A549 (cell line): ENCODE measurements around the gene DNAH1.

Experiments
- EHMT2 ChIP-seq: fragments of 200-600 bp; sonication (generic); IDR thresholded peaks from 2 replicates; pipeline ENCODE4 v1.6.1; 2016; ENCODE audit warnings: antibody characterized with exemption, low read depth, mild to moderate bottlenecking, moderate library complexity
- HDAC2 ChIP-seq: fragments of 200-600 bp; sonication (generic); IDR thresholded peaks from 2 replicates; pipeline ENCODE4 v1.6.1; 2016
- POLR2A ChIP-seq: IDR thresholded peaks from 2 replicates; pipeline ENCODE4 v1.6.1; 2012; ENCODE audit warnings: mild to moderate bottlenecking, low read length
- TF ChIP-seq, protein P1 (sequence below): fragments of >200 bp; sonication (Bioruptor Twin); formaldehyde crosslinking; IDR thresholded peaks from 3 replicates; pipeline ENCODE4 v1.5.1; 2016

DNA sequence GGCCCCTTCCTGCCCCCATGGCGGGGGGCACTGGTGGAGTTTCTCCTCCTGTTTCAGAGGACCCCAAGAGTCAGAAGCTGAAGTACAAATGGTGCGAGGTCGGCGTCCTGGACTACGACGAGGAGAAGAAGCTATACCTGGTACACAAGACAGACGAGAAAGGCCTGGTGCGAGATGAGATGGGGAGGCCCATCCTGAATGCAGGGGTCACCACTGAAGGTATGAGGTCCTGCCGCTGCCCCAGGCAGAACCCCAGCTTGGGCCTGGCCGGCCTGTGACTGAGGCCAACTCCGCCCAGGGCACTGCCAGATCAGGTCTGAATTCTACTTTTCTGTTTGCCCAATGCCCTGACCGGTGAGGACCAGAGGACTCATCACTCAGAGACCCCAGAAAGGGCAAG is 15.0 kb downstream of the DNAH1 start:
- TF ChIP-seq HDAC2 = no peak
- no peak for TF ChIP-seq POLR2A
- no peak for TF ChIP-seq EHMT2
- TF ChIP-seq, protein P1, sequence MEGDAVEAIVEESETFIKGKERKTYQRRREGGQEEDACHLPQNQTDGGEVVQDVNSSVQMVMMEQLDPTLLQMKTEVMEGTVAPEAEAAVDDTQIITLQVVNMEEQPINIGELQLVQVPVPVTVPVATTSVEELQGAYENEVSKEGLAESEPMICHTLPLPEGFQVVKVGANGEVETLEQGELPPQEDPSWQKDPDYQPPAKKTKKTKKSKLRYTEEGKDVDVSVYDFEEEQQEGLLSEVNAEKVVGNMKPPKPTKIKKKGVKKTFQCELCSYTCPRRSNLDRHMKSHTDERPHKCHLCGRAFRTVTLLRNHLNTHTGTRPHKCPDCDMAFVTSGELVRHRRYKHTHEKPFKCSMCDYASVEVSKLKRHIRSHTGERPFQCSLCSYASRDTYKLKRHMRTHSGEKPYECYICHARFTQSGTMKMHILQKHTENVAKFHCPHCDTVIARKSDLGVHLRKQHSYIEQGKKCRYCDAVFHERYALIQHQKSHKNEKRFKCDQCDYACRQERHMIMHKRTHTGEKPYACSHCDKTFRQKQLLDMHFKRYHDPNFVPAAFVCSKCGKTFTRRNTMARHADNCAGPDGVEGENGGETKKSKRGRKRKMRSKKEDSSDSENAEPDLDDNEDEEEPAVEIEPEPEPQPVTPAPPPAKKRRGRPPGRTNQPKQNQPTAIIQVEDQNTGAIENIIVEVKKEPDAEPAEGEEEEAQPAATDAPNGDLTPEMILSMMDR = no peak
